Upper lobe of left lung (tissue), 4 donors: ENCODE data around the gene ACVRL1.

ENCODE experiments used
- POLR2A ChIP-seq, 4 donors: fragments of 450-650 bp; IDR thresholded peaks; one replicate each; pipeline ENCODE4 v1.5.1; 2016 to 2017; ENCODE audit warnings: antibody characterized with exemption in 4 of 4, mild to moderate bottlenecking in 2 of 4
- POLR2AphosphoS5 ChIP-seq, 2 donors: sonication (generic); formaldehyde crosslinking; IDR thresholded peaks; one replicate each; pipeline ENCODE4 v1.5.1; 2017; ENCODE audit warnings: antibody characterized with exemption in 2 of 2
- TF ChIP-seq, protein P1 (sequence below), 6 experiments: fragments of 450-650 bp in 4 of 6; fragments of 200-600 bp in 2 of 6; sonication (generic) in 2 of 6; IDR thresholded peaks; one replicate each; pipeline ENCODE4 v1.5.1; 2016 to 2019; ENCODE audit warnings: antibody characterized with exemption in 6 of 6

GRCh38 chr12:51925346-51926063 lies 18.2 kb downstream of the ACVRL1 start:
- TF ChIP-seq, protein P1, sequence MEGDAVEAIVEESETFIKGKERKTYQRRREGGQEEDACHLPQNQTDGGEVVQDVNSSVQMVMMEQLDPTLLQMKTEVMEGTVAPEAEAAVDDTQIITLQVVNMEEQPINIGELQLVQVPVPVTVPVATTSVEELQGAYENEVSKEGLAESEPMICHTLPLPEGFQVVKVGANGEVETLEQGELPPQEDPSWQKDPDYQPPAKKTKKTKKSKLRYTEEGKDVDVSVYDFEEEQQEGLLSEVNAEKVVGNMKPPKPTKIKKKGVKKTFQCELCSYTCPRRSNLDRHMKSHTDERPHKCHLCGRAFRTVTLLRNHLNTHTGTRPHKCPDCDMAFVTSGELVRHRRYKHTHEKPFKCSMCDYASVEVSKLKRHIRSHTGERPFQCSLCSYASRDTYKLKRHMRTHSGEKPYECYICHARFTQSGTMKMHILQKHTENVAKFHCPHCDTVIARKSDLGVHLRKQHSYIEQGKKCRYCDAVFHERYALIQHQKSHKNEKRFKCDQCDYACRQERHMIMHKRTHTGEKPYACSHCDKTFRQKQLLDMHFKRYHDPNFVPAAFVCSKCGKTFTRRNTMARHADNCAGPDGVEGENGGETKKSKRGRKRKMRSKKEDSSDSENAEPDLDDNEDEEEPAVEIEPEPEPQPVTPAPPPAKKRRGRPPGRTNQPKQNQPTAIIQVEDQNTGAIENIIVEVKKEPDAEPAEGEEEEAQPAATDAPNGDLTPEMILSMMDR (IDR thresholded peaks at IDR 0.05): no peak
- TF ChIP-seq POLR2A (IDR thresholded peaks at IDR 0.05) (peak in 1 of 4 donors; percentile 14), POLR2AphosphoS5 (IDR thresholded peaks at IDR 0.05) (no peak)
